ENCODE measurements around the gene NUCKS1. TPM values are rescaled to one million over a fixed set of nuclear protein-coding genes. Genes with fewer than 3 reads are reported as not detected.

The NUCKS1 gene
- polyA plus RNA-seq, 3 donors, result 15.3 to 71.1 (median 36.1) TPM

- no peak overlapping the region for H3K27ac ChIP-seq (ENCODE audit: low read depth, low read length)
- WGBS, 3 donors, result 38 to 57% (median 44%) methylated on average over 1 of the region's 1 CpG
These were observed 39.5 kb downstream of the NUCKS1 start for GRCh38 chr1:205710201-205711062.

GRCh38 chr1:205709640-205710039 lies 40.3 kb downstream of the NUCKS1 start:
- H3K27ac ChIP-seq (ENCODE audit: low read depth, low read length), result no peak overlapping the region
- WGBS, 3 donors, result 64 to 66% (median 65%) methylated on average over 2 of the region's 2 CpGs

- WGBS, 3 donors, result 41 to 62% (median 56%) methylated on average over 4 of the region's 4 CpGs
These were observed 41.0 kb downstream of the NUCKS1 start for GRCh38 chr1:205709059-205709398.

GRCh38 chr1:205706601-205707502 lies 43.1 kb downstream of the NUCKS1 start:
- WGBS, 3 donors, result 40 to 75% (median 49%) methylated on average over 6 of the region's 6 CpGs
- H3K27ac ChIP-seq (ENCODE audit: low read depth, low read length), result no peak overlapping the region

More at GRCh38 chr1:205709059-205709398, 41.0 kb downstream of the NUCKS1 start:
- no peak overlapping the region for H3K27ac ChIP-seq (ENCODE audit: low read depth, low read length)

- WGBS, 3 donors, result 41 to 77% (median 62%) methylated on average over 2 of the region's 2 CpGs
- H3K27ac ChIP-seq (ENCODE audit: low read depth, low read length), result no peak overlapping the region
These were observed 45.1 kb downstream of the NUCKS1 start for GRCh38 chr1:205704903-205705302.

- WGBS, 3 donors, result 43 to 96% (median 81%) methylated on average over 1 of the region's 1 CpG
- no peak overlapping the region for H3K27ac ChIP-seq (ENCODE audit: low read depth, low read length)
These were observed 46.9 kb downstream of the NUCKS1 start for GRCh38 chr1:205703072-205703471.

GRCh38 chr1:205701891-205702290 lies 48.1 kb downstream of the NUCKS1 start:
- 84 to 97% (median 86%) methylated on average over 4 of the region's 4 CpGs for WGBS, 3 donors

GRCh38 chr1:205701420-205701819 lies 48.6 kb downstream of the NUCKS1 start:
- H3K27ac ChIP-seq (ENCODE audit: low read depth, low read length), result no peak overlapping the region
- 27 to 55% (median 42%) methylated on average over 2 of the region's 2 CpGs for WGBS, 3 donors

More at GRCh38 chr1:205701891-205702290, 48.1 kb downstream of the NUCKS1 start:
- no peak overlapping the region for H3K27ac ChIP-seq (ENCODE audit: low read depth, low read length)

- 9 to 31% (median 15%) methylated on average over 2 of the region's 2 CpGs for WGBS, 3 donors
- H3K27ac ChIP-seq (ENCODE audit: low read depth, low read length), result no peak overlapping the region
These were observed 49.0 kb downstream of the NUCKS1 start for GRCh38 chr1:205700865-205701401.

GRCh38 chr1:205699416-205699815 lies 50.6 kb downstream of the NUCKS1 start:
- WGBS, 3 donors, result 82 to 91% (median 83%) methylated on average over 4 of the region's 4 CpGs
- H3K27ac ChIP-seq (ENCODE audit: low read depth, low read length), result no peak overlapping the region

- H3K27ac ChIP-seq (ENCODE audit: low read depth, low read length), result no peak overlapping the region
- 91 to 93% (median 92%) methylated on average over 4 of the region's 4 CpGs for WGBS, 3 donors
These were observed 51.1 kb downstream of the NUCKS1 start for GRCh38 chr1:205698921-205699320.

GRCh38 chr1:205693421-205693991 lies 56.5 kb downstream of the NUCKS1 start:
- H3K27ac ChIP-seq (ENCODE audit: low read depth, low read length), result no peak overlapping the region
- 42 to 55% (median 51%) methylated on average over 12 of the region's 12 CpGs for WGBS, 3 donors

- H3K27ac ChIP-seq (ENCODE audit: low read depth, low read length), result no peak overlapping the region
- 63 to 89% (median 81%) methylated on average over 6 of the region's 6 CpGs for WGBS, 3 donors
These were observed 57.6 kb downstream of the NUCKS1 start for GRCh38 chr1:205692423-205692822.

- WGBS, 3 donors, result 82 to 92% (median 87%) methylated on average over 8 of the region's 8 CpGs
- no peak overlapping the region for H3K27ac ChIP-seq (ENCODE audit: low read depth, low read length)
These were observed 59.7 kb downstream of the NUCKS1 start for GRCh38 chr1:205690122-205690756.

GRCh38 chr1:205689479-205689878 lies 60.5 kb downstream of the NUCKS1 start:
- no peak overlapping the region for H3K27ac ChIP-seq (ENCODE audit: low read depth, low read length)
- 88 to 98% (median 89%) methylated on average over 5 of the region's 5 CpGs for WGBS, 3 donors

- 76 to 80% (median 76%) methylated on average over 7 of the region's 7 CpGs for WGBS, 3 donors
- no peak overlapping the region for H3K27ac ChIP-seq (ENCODE audit: low read depth, low read length)
These were observed 61.6 kb downstream of the NUCKS1 start for GRCh38 chr1:205688171-205689080.

GRCh38 chr1:205687242-205687641 lies 62.7 kb downstream of the NUCKS1 start:
- H3K27ac ChIP-seq (ENCODE audit: low read depth, low read length), result no peak overlapping the region
- 69 to 80% (median 71%) methylated on average over 2 of the region's 2 CpGs for WGBS, 3 donors
